ENCODE results near the gene NDOR1.

NDOR1 gene

DNA sequence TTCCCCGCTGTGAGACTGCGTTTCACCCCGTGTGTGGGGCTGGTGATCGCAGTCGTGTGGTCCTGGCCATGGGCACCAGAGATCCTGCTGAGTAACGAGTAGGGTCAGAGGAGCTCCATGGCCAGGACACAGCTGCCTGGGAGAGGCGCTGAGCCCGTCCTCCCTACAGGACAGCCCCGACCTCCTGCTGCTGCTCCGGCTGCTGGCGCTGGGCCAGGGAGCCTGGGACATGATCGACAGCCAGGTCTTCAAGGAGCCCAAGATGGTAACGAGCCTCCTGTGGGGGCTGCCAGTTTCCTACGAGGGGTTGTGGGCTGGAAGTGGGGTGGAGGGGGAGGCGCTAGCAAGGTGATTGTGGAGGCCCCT lies 60.6 kb downstream of the NDOR1 start:
- Histone ChIP-seq H3K9ac (ENCODE audit: low read length) (no peak overlapping the region), H3K27ac (ENCODE audit: low read length) (no peak overlapping the region), H3K4me2 (ENCODE audit: low read length) (no peak overlapping the region), H3K79me2 (ENCODE audit: low read length) (no peaks in the 10 kb centered on the region), H2AFZ (ENCODE audit: low read depth, low read length) (no peak overlapping the region), H3K9me3 (ENCODE audit: insufficient read depth, low read length) (no peaks in the 10 kb centered on the region), H3K4me1 (ENCODE audit: low read length) (no peaks in the 10 kb centered on the region), H4K20me1 (ENCODE audit: insufficient read depth, low read length) (no peaks in the 10 kb centered on the region), H3K4me3 (ENCODE audit: low read length) (no peak overlapping the region), H3K36me3 (replicated peaks; ENCODE audit: low read depth, low read length) (peaks cover 28% of the 10 kb centered on the region), H3K27me3 (ENCODE audit: low read depth, low read length) (no peaks in the 10 kb centered on the region)
- TF ChIP-seq EZH2phosphoT487 (IDR thresholded peaks at IDR 0.05; ENCODE audit: low read depth), result no peak
- TF ChIP-seq, protein P1, sequence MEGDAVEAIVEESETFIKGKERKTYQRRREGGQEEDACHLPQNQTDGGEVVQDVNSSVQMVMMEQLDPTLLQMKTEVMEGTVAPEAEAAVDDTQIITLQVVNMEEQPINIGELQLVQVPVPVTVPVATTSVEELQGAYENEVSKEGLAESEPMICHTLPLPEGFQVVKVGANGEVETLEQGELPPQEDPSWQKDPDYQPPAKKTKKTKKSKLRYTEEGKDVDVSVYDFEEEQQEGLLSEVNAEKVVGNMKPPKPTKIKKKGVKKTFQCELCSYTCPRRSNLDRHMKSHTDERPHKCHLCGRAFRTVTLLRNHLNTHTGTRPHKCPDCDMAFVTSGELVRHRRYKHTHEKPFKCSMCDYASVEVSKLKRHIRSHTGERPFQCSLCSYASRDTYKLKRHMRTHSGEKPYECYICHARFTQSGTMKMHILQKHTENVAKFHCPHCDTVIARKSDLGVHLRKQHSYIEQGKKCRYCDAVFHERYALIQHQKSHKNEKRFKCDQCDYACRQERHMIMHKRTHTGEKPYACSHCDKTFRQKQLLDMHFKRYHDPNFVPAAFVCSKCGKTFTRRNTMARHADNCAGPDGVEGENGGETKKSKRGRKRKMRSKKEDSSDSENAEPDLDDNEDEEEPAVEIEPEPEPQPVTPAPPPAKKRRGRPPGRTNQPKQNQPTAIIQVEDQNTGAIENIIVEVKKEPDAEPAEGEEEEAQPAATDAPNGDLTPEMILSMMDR (IDR thresholded peaks at IDR 0.05; ENCODE audit: low read depth, low read length), result no peak
